ENCODE measurements around the gene PRDX5. TPM values are rescaled to one million over a fixed set of nuclear protein-coding genes. Genes with fewer than 3 reads are reported as not detected.

The PRDX5 gene
- total and polyA plus RNA-seq, 9 of the 15 experiments (the other 6 are each of a cell fraction or from before 2014, with no cell fraction given), result 40.8 to 327 (median 204) TPM

GRCh38 chr11:64313491-64314145, 4.3 kb upstream of the PRDX5 start:
- Histone ChIP-seq H3K4me3 (no peak overlapping the region), H3K9ac (ENCODE audit: insufficient read depth in 1 of 2, low read depth in 2 of 2, low read length in 2 of 2) (peak overlapping the region in 1 of 2 experiments; percentile 32; a peak in 2 of 4 replicates), H3K27ac (ENCODE audit: extremely low read depth, low read depth, low read length) (no peak overlapping the region), H2AFZ (ENCODE audit: low read depth, low read length) (no peak overlapping the region), H3K4me1 (replicated peaks in 1 of 2; ENCODE audit: control insufficient read depth in 2 of 2, insufficient read depth in 2 of 2, low read length in 2 of 2) (peaks cover 0 to 54% of the 10 kb centered on the region in 2 experiments; a peak in 3 of 5 replicates), H3K4me2 (ENCODE audit: insufficient read depth, low read length) (no peak overlapping the region), H4K20me1 (replicated peaks; ENCODE audit: control insufficient read depth, insufficient read depth, low read length) (no peaks in the 10 kb centered on the region; the same call in 1 of the 2 replicates), H3K79me2 (ENCODE audit: control insufficient read depth, insufficient read depth, low read length) (peaks cover 49% of the 10 kb centered on the region), H3K36me3 (ENCODE audit: control insufficient read depth, insufficient read depth, low read length) (peaks cover 62% of the 10 kb centered on the region), H3K27me3 (ENCODE audit: control insufficient read depth in 2 of 2, insufficient read depth in 2 of 2, low read length in 2 of 2) (no peaks in the 10 kb centered on the region), H3K9me3 (replicated peaks; ENCODE audit: control insufficient read depth, insufficient read depth, low read depth, low read length) (no peaks in the 10 kb centered on the region), H3K9me1 (ENCODE audit: control insufficient read depth, insufficient read depth, low read length) (no peaks in the 10 kb centered on the region)
- DNase-seq (ENCODE audit: extremely low read depth in 1 of 4, low spot score in 3 of 4), result peak in 2 of 4 experiments; percentile 25 to 35
- no peak for ATAC-seq
- FAIRE-seq, result no peak
- POLR2A ChIA-PET, result interaction anchor here (0.6 to 1.0 kb wide), 3 partner anchors 9 to 262 kb away, joined by 3 to 4 read pairs (median 4); no protein-coding TSS in a partner anchor
- WGBS (ENCODE audit: insufficient coverage, low coverage, missing lambda C conversion rate), result 92% methylated on average over 10 of the region's 18 CpGs
- in situ Hi-C loops (cut with MboI) (no loop called here), intact Hi-C loops (cut with micrococcal nuclease) (no loop called here)
- BruUV-seq (replicated peaks), result no TSS peak
- CTCF ChIA-PET (ENCODE audit: low intra/inter-chr PET ratio), result no interaction called here
- TF ChIP-seq POLR2G (IDR thresholded peaks at IDR 0.05; ENCODE audit: low read depth, low read length), result peak; percentile 73
- TF ChIP-seq THRB (CRISPR knock-in tag; conservative IDR thresholded peaks at IDR 0.05), result no peak
- no peak for TF ChIP-seq MLLT1 (IDR thresholded peaks at IDR 0.05)
- no peak for TF ChIP-seq LEF1 (IDR thresholded peaks at IDR 0.05)
- no peak for TF ChIP-seq ZNF324 (CRISPR knock-in tag; IDR thresholded peaks at IDR 0.05)
- 0 out of 2 replicates have a peak, but pooled peaks have one; percentile 6 for TF ChIP-seq TFAP4 (CRISPR knock-in tag; IDR thresholded peaks at IDR 0.05; ENCODE audit: borderline replicate concordance)
- no peak for TF ChIP-seq FOXM1 (IDR thresholded peaks at IDR 0.05; ENCODE audit: low read depth)
- TF ChIP-seq FOXM1 (CRISPR knock-in tag; IDR thresholded peaks at IDR 0.05; ENCODE audit: low read depth), result no peak
